ENCODE data around the gene CYP26B1.

DNA sequence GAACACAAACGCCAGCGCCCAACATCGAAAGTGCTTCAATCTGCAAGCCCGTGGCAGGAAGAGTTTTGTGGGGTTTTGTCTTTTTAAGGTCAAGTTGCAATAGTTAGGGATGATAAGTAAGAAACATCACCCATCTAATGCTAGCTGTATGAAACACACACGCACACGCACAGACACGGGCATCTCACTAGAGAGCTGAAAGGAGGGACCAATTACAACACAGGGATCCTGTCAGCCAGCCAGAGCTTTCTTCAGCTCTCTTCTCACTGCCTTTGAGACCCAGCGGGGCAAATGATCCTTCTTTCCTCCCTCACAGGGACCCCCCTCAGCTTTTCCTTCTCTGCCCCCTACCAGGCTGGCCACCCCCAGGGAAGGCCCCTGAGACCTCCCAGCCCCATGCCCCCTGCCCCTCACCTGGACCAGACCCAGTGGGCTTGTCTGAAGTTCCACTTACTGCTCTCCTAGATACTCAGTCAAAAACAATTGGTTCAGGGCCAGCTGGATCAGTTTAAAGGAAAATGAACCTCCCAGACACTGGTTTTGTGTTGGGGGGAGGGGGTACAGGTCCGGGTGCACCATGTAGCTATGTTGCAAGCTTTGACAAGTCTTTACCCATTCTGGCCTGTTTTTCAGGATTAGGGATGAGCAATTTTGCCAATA lies 17.9 kb downstream of the CYP26B1 start:
- TF ChIP-seq, protein P1, sequence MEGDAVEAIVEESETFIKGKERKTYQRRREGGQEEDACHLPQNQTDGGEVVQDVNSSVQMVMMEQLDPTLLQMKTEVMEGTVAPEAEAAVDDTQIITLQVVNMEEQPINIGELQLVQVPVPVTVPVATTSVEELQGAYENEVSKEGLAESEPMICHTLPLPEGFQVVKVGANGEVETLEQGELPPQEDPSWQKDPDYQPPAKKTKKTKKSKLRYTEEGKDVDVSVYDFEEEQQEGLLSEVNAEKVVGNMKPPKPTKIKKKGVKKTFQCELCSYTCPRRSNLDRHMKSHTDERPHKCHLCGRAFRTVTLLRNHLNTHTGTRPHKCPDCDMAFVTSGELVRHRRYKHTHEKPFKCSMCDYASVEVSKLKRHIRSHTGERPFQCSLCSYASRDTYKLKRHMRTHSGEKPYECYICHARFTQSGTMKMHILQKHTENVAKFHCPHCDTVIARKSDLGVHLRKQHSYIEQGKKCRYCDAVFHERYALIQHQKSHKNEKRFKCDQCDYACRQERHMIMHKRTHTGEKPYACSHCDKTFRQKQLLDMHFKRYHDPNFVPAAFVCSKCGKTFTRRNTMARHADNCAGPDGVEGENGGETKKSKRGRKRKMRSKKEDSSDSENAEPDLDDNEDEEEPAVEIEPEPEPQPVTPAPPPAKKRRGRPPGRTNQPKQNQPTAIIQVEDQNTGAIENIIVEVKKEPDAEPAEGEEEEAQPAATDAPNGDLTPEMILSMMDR (conservative IDR thresholded peaks at IDR 0.05 in 1 of 2, IDR thresholded peaks at IDR 0.05 in 1 of 2; ENCODE audit: extremely low read depth in 1 of 2, insufficient read depth in 1 of 2, low read depth in 1 of 2, low read length in 2 of 2), result no peak
- no peak for TF ChIP-seq EZH2 (IDR thresholded peaks at IDR 0.05; ENCODE audit: borderline replicate concordance, low read length)
